Germinal center (tissue), 1 donor: ENCODE data around the gene GPR161.

Experiments
- DNase-seq: peaks from one replicate; pipeline ENCODE4 v3.0.0; 2012; ENCODE audit warnings: mixed read lengths, low spot score

GPR161 gene

DNA sequence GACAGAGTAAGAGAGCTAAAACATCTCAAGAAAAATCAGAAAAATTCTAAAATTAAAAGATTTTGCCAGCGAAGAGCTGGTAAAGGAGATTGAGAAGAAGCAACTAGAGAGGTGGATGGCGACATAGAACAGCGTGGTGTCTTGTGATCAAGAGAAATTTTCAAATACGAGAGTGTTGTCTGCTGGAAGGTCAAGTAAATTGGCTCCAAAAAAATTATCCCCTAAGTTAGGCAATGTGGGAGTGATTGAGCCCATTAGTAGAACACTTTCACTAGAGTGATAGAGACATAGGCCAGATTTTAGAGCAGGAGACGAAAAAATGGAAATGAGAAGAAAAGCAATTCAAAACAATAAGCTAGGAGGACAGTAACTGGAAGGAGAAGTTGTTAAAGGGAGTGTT, 105.5 kb downstream of the GPR161 start:
- DNase-seq: no peak
